ENCODE data around the gene FAM180A.

Gene FAM180A

DNA sequence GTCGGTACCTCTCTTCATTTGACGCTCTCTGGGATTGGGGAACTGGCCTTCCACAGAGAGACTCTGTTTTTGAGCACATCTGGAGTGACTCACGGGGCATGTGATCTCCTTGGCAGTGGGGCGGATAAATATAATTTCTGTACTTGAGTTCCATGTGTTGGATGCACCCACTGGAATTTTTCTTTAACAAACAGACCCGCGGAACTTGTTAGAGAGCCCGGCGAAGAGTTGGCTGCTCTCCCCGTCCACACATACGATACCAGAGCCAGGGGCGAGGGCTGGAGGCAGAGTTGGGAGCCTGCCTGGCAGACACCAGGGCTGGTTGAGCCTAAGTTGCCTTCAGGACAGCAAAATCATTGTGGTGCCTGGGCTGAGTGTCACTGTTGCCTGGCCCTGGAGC, at the start of gene FAM180A:
TSS of gene FAM180A (minus strand) at position 44 of the 400 bp plus-strand sequence. CDS start 233 bp downstream, outside the sequence.
- no peak for DNase-seq (ENCODE audit: low read depth, low spot score)
- TF ChIP-seq, protein P1, sequence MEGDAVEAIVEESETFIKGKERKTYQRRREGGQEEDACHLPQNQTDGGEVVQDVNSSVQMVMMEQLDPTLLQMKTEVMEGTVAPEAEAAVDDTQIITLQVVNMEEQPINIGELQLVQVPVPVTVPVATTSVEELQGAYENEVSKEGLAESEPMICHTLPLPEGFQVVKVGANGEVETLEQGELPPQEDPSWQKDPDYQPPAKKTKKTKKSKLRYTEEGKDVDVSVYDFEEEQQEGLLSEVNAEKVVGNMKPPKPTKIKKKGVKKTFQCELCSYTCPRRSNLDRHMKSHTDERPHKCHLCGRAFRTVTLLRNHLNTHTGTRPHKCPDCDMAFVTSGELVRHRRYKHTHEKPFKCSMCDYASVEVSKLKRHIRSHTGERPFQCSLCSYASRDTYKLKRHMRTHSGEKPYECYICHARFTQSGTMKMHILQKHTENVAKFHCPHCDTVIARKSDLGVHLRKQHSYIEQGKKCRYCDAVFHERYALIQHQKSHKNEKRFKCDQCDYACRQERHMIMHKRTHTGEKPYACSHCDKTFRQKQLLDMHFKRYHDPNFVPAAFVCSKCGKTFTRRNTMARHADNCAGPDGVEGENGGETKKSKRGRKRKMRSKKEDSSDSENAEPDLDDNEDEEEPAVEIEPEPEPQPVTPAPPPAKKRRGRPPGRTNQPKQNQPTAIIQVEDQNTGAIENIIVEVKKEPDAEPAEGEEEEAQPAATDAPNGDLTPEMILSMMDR (IDR thresholded peaks at IDR 0.05; ENCODE audit: insufficient read depth, low read length, missing control alignments), result no peak
- ChIA-PET CTCF (no interaction called here), POLR2A (no interaction called here)
- H3K4me3 ChIP-seq (ENCODE audit: low read depth, low read length), result no peak within 1 kb of the TSS

DNA sequence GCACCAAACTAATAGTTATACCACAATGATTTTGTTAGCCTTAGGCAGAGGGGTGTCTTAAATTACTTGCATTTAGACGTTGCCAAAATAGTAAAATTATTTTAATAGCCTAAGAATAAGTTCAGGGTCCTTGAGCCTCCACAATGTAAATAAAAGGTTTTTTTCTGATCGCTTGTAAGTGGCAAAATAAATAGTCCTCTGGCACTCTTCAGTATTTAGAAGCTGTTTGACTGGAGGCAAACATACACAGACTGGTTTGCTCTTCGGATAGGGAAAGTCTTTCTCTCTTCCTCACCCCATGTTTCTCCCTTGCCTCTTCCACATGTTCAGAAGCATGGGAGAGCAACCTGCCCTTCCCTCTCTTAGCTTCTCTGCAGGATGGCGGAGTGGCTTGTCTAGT, 49.5 kb upstream of the FAM180A start:
- DNase-seq (ENCODE audit: low read depth, low spot score), result no peak
- POLR2A ChIA-PET, result interaction anchor here (1.0 kb wide), 1 partner anchor 54 kb away, joined by 3 read pairs; no protein-coding TSS in a partner anchor
- TF ChIP-seq, protein P1 (IDR thresholded peaks at IDR 0.05; ENCODE audit: insufficient read depth, low read length, missing control alignments), result no peak
- no peak overlapping the region for H3K4me3 ChIP-seq (ENCODE audit: low read depth, low read length)
- CTCF ChIA-PET, result interaction anchor here (0.9 to 10.9 kb wide), 10 partner anchors 25 to 1287 kb away, joined by 3 to 266 read pairs (median 4); partner anchors contain the start of gene STMP1

DNA sequence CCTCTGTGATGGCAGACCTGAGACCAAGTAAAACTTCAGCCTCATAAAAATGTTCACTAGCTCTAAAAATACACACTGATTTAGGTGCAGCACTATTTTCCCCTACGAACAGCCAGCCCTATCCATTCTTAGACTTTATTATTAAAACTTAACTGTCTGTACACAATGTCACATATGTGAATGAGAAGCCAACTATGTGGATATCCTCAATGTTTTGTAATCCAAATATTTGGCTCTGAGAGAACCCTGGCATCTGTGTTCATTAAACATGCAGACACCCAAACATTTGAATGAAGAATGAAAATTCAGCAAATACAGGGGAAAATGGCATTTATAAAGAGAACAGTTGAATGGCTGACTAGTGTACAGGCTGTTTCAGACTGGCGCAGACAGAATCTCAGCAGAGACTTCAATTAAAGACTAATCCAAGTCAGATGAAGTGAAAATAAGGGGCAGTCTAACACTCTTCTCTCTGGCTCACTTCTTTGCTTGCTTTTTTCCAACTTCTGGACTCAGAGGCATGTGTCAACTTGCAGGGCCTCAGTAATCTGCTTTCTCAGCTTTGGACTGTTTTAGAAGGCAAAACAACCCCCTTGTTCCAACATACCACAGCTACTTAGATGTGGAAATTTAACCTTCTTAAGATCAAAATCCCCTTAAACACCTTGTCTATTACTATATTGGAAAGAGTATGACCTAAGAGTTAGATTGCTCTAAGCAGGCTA, 47.4 kb upstream of the FAM180A start:
- DNase-seq (ENCODE audit: low read depth, low spot score), result no peak
- CTCF ChIA-PET, result interaction anchor here (0.8 to 10.9 kb wide), 5 partner anchors 56 to 522 kb away, joined by 3 to 199 read pairs (median 7); partner anchors contain the start of gene STMP1
- TF ChIP-seq, protein P1 (IDR thresholded peaks at IDR 0.05; ENCODE audit: insufficient read depth, low read length, missing control alignments), result no peak
- POLR2A ChIA-PET, result no interaction called here
- no peak overlapping the region for H3K4me3 ChIP-seq (ENCODE audit: low read depth, low read length)

DNA sequence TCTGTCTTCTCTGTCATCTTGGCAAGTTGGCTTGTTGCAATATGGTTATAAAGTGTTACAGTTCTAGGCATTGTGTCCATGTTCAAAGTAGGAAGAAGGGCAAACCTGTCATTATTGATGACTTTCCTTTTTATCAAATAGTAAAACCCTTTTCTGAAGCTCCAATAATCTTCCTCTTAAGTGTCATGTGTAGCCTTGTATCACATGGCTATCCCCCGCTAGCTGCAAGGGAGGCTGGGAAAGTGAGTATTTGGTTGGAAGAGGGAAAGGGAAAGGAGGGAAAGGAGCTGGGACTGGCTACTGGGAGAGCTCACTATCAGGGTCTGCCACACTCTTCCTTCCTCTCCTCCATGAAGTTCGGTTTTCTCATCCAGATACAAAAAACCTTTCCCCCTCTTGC, 45.2 kb upstream of the FAM180A start:
- no peak for DNase-seq (ENCODE audit: low read depth, low spot score)
- TF ChIP-seq, protein P1 (IDR thresholded peaks at IDR 0.05; ENCODE audit: insufficient read depth, low read length, missing control alignments), result no peak
- no peak overlapping the region for H3K4me3 ChIP-seq (ENCODE audit: low read depth, low read length)
- CTCF ChIA-PET, result interaction anchor here (0.7 to 10.9 kb wide), 5 partner anchors 8 to 216 kb away, joined by 3 to 199 read pairs (median 11); no protein-coding TSS in a partner anchor
- POLR2A ChIA-PET, result no interaction called here

DNA sequence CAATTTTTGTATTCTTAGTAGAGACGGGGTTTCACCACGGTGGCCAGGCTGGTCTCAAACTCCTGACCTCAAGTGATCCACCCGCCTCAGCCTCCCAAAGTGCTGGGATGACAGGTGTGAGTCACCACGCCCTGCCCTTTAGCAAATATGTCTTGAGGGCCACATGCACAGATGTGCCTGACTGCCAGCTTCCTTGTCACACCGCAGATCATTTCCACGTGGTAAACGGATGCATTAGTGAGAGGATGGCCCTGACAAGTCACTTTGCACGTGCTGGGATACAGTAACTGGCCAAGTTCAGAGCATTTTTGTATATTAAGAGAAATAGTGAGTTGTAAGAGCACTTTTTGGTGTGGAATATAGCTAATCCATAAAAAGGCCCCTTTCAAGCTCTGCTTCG, 44.3 kb upstream of the FAM180A start:
- TF ChIP-seq, protein P1 (IDR thresholded peaks at IDR 0.05; ENCODE audit: insufficient read depth, low read length, missing control alignments), result no peak
- CTCF ChIA-PET, result interaction anchor here (1.8 to 10.9 kb wide), 5 partner anchors 9 to 215 kb away, joined by 6 to 199 read pairs (median 11); no protein-coding TSS in a partner anchor
- POLR2A ChIA-PET, result no interaction called here
- no peak overlapping the region for H3K4me3 ChIP-seq (ENCODE audit: low read depth, low read length)
- no peak for DNase-seq (ENCODE audit: low read depth, low spot score)

DNA sequence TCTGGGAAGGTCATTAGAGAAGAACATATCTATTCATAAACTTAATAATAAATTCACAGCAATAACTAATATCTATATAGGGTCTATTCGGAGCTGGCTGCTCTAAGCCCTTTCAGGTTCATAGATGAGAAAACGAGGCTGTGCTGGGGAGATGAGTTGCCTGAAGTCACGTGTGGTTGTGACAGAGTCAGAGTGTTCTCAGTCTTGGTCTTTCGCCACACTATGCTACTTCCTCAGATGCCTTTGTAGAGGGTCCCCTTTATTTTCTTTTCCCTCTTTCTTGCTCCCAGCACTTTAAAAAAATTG, 43.7 kb upstream of the FAM180A start:
- ChIA-PET CTCF (interaction anchor here (2.3 to 10.9 kb wide), 5 partner anchors 10 to 216 kb away, joined by 6 to 199 read pairs (median 11); no protein-coding TSS in a partner anchor), POLR2A (no interaction called here)
- TF ChIP-seq, protein P1 (IDR thresholded peaks at IDR 0.05; ENCODE audit: insufficient read depth, low read length, missing control alignments), result no peak
- H3K4me3 ChIP-seq (ENCODE audit: low read depth, low read length), result no peak overlapping the region
- DNase-seq (ENCODE audit: low read depth, low spot score), result no peak
